Neural cell (in vitro differentiated cells): ENCODE data around the gene ADK. TPM values are rescaled to one million over a fixed set of nuclear protein-coding genes. Genes with fewer than 3 reads are reported as not detected.

Experiments used
- H2AFZ ChIP-seq: fragments of 200-600, 300-800 bp; sonication (generic), shearing (Covaris generic); 2 replicates; pipeline ENCODE4 v1.6.0; 2014; ENCODE audit warnings: low read depth, mild to moderate bottlenecking, antibody characterized with exemption, low read length, moderate library complexity
- H3F3A ChIP-seq: fragments of 200-600 bp; shearing (Covaris generic); 2 replicates; pipeline ENCODE4 v1.6.1; 2016; ENCODE audit warnings: mild to moderate bottlenecking, moderate library complexity, mixed read lengths, antibody characterized with exemption, low read length; ENCODE audit not compliant: insufficient read depth, poor library complexity, severe bottlenecking
- H3K27ac ChIP-seq: fragments of 200-600, 300-800 bp; sonication (generic), shearing (Covaris generic); 2 replicates; pipeline ENCODE4 v1.5.1; 2014; ENCODE audit warnings: mild to moderate bottlenecking, low read length, moderate library complexity
- H3K27me3 ChIP-seq: fragments of 300-800, 200-600 bp; sonication (generic), shearing (Covaris generic); 2 replicates; pipeline ENCODE4 v1.6.0; 2014; ENCODE audit warnings: mild to moderate bottlenecking, low read depth, low read length, moderate library complexity; ENCODE audit not compliant: insufficient read depth
- H3K36me3 ChIP-seq: fragments of 300-800, 200-600 bp; sonication (generic), shearing (Covaris generic); 2 replicates; pipeline ENCODE4 v1.5.1; 2014; ENCODE audit warnings: mild to moderate bottlenecking, antibody characterized with exemption, low read length, moderate library complexity; ENCODE audit not compliant: insufficient read depth
- H3K4me2 ChIP-seq: fragments of 300-800, 200-600 bp; sonication (generic), shearing (Covaris generic); 2 replicates; pipeline ENCODE4 v1.6.0; 2014; ENCODE audit warnings: mild to moderate bottlenecking, low read length
- H3K4me3 ChIP-seq: fragments of 300-800, 200-600 bp; sonication (generic), shearing (Covaris generic); 2 replicates; pipeline ENCODE4 v1.5.1; 2014; ENCODE audit warnings: mild to moderate bottlenecking, low read length, moderate library complexity
- H3K79me2 ChIP-seq: fragments of 200-600 bp; shearing (Covaris generic); replicated peaks from 2 replicates; pipeline ENCODE4 v1.6.0; 2014; ENCODE audit warnings: mild to moderate bottlenecking, low read length, moderate library complexity; ENCODE audit not compliant: insufficient read depth
- H3K9ac ChIP-seq: fragments of 300-800, 200-600 bp; sonication (generic), shearing (Covaris generic); 2 replicates; pipeline ENCODE4 v1.6.1; 2016; ENCODE audit warnings: mild to moderate bottlenecking, low read length, mixed read lengths
- H3K9me2 ChIP-seq: fragments of 200-600 bp; shearing (Covaris generic); 2 replicates; pipeline ENCODE4 v1.6.1; 2016; ENCODE audit warnings: mild to moderate bottlenecking, low read length, mixed read lengths; ENCODE audit not compliant: insufficient read depth
- H3K9me3 ChIP-seq: fragments of 200-600, 300-800 bp; sonication (generic), shearing (Covaris generic); 2 replicates; pipeline ENCODE4 v1.6.1; 2016; ENCODE audit warnings: mild to moderate bottlenecking, mixed run types, low read length, moderate library complexity, mixed read lengths
- H4K20me1 ChIP-seq: fragments of 200-600 bp; shearing (Covaris generic); 2 replicates; pipeline ENCODE4 v1.6.1; 2016; ENCODE audit warnings: mild to moderate bottlenecking, mixed run types; ENCODE audit not compliant: insufficient read depth
- CTCF ChIP-seq: fragments of 450-650 bp; IDR thresholded peaks from 2 replicates; pipeline ENCODE4 v1.5.1; 2014; ENCODE audit warnings: antibody characterized with exemption, mild to moderate bottlenecking, moderate library complexity; ENCODE audit not compliant: poor library complexity, severe bottlenecking
- EP300 ChIP-seq: fragments of 450-650 bp; conservative IDR thresholded peaks from 2 replicates; pipeline ENCODE4 v1.6.1; 2014; ENCODE audit warnings: antibody characterized with exemption, mild to moderate bottlenecking, moderate library complexity; ENCODE audit not compliant: poor library complexity, severe bottlenecking
- EZH2 ChIP-seq: fragments of 200-600, 300-800 bp; shearing (Covaris generic), sonication (generic); IDR thresholded peaks from 2 replicates; pipeline ENCODE4 v1.6.1; 2014; ENCODE audit warnings: antibody characterized with exemption, low read length, borderline replicate concordance, mild to moderate bottlenecking; ENCODE audit not compliant: insufficient read depth, poor library complexity, severe bottlenecking
- MXI1 ChIP-seq: fragments of 450-650 bp; conservative IDR thresholded peaks from 2 replicates; pipeline ENCODE4 v1.6.1; 2014; ENCODE audit warnings: antibody characterized with exemption, mild to moderate bottlenecking; ENCODE audit not compliant: poor library complexity, severe bottlenecking
- POLR2AphosphoS5 ChIP-seq: IDR thresholded peaks from 2 replicates; pipeline ENCODE4 v1.6.1; 2012
- RAD21 ChIP-seq: fragments of 450-650 bp; conservative IDR thresholded peaks from 2 replicates; pipeline ENCODE4 v1.6.1; 2014; ENCODE audit warnings: antibody characterized with exemption, mild to moderate bottlenecking, moderate library complexity
- REST ChIP-seq: IDR thresholded peaks from 2 replicates; pipeline ENCODE4 v1.6.1; 2012; ENCODE audit warnings: borderline replicate concordance
- SMC3 ChIP-seq: fragments of 450-650 bp; conservative IDR thresholded peaks from 2 replicates; pipeline ENCODE4 v1.6.1; 2014; ENCODE audit warnings: antibody characterized with exemption, mild to moderate bottlenecking, moderate library complexity; ENCODE audit not compliant: poor library complexity
- TAF1 ChIP-seq: IDR thresholded peaks from 2 replicates; pipeline ENCODE4 v1.6.1; 2012; ENCODE audit warnings: low read depth
- polyA plus RNA-seq: library from polyadenylated mRNA; depleted of rRNA; stranded (reverse); fragments of >200 nt; gene quantifications from 2 replicates; pipeline ENCODE4 v1.2.3, GENCODE V29; 2014

Gene ADK
- polyA plus RNA-seq, 1 donor from 2014 or later = 19.5 TPM

GRCh38 chr10:74589851-74590250 is 438.8 kb downstream of the ADK start:
- H3F3A ChIP-seq = peaks cover 8% of the 10 kb centered on the region
- H3K4me2 ChIP-seq = peak overlapping the region; percentile 71
- peak overlapping the region; percentile 98 for H3K27ac ChIP-seq
- H3K9ac ChIP-seq = peak overlapping the region; percentile 66
- no peaks in the 10 kb centered on the region for H3K36me3 ChIP-seq
- no peak for TF ChIP-seq POLR2AphosphoS5
- no peak for TF ChIP-seq MXI1
- TF ChIP-seq CTCF = no peak
- no peak for TF ChIP-seq EP300
- no peak for TF ChIP-seq SMC3
- no peak for TF ChIP-seq EZH2
- TF ChIP-seq REST = no peak
- TF ChIP-seq TAF1 = no peak
- no peak for TF ChIP-seq RAD21
- H3K9me3 ChIP-seq = no peaks in the 10 kb centered on the region
- H2AFZ ChIP-seq = no peak overlapping the region
- no peaks in the 10 kb centered on the region for H4K20me1 ChIP-seq
- H3K9me2 ChIP-seq = no peaks in the 10 kb centered on the region
- H3K79me2 ChIP-seq = no peaks in the 10 kb centered on the region
- no peaks in the 10 kb centered on the region for H3K27me3 ChIP-seq
- H3K4me3 ChIP-seq = peak overlapping the region; percentile 50

GRCh38 chr10:74593470-74593869 is 442.4 kb downstream of the ADK start:
- Histone ChIP-seq H4K20me1 (no peaks in the 10 kb centered on the region), H3K79me2 (no peaks in the 10 kb centered on the region), H3K36me3 (no peaks in the 10 kb centered on the region), H3K27ac (no peak overlapping the region), H3K4me3 (no peak overlapping the region), H2AFZ (no peak overlapping the region), H3K4me2 (no peak overlapping the region), H3K9me3 (no peaks in the 10 kb centered on the region), H3K27me3 (no peaks in the 10 kb centered on the region), H3K9ac (no peak overlapping the region), H3K9me2 (no peaks in the 10 kb centered on the region), H3F3A (peaks cover 5% of the 10 kb centered on the region)
- TF ChIP-seq RAD21 = no peak
- no peak for TF ChIP-seq EP300
- no peak for TF ChIP-seq TAF1
- TF ChIP-seq SMC3 = no peak
- TF ChIP-seq CTCF = no peak
- TF ChIP-seq MXI1 = no peak
- TF ChIP-seq REST = no peak
- TF ChIP-seq POLR2AphosphoS5 = no peak
- no peak for TF ChIP-seq EZH2
